DMS114 treated with DMSO at 0.1 percent for 48 hours (cell line): ENCODE measurements around the gene OR2AE1.

ENCODE experiments used
- DNase-seq: peaks from one replicate; lab custom pipeline; 2025; ENCODE audit not compliant: unreplicated experiment; lab: John Stamatoyannopoulos, UW

OR2AE1 gene

DNA sequence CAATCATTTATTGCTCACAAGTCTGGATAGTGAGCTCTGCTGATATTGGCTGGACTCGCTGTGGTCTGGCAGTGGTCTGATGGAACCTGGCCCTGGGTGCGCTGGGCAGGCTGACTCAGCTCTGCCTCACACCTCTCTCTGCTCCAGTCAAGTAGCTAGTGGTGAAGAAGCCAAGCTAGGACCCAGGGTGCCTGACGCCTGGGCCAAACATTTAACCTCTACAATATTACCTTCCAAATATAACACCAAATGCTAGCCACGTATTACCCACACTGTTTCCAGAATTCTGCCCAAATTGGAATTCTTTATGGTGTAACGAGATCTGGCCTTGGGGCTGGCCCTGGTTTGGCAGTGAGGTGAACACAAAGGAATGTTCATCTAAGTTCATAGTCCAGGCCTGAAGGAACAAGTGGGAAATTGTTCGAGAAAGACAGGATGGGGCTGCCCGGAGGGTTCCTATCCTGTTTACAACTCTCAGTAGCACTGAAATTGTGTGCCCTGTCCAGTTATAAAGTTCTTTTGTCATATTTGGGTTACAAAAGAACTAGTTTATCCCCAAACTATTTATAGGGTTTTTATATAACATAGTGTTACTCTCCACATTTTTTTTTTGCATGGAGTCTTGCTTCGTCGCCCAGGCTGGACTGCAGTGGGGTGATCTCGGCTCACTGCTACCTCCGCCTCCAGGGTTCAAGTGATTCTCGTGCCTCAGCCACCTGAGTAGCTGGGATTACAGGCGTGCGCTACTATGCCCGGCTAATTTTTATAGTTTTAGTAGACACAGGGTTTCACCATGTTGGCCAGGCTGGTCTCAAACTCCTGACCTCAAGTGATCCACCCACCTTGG is 16.3 kb downstream of the OR2AE1 start:
- no peak for DNase-seq

GRCh38 chr7:99855236-99855635 is 21.6 kb downstream of the OR2AE1 start:
- no peak for DNase-seq

DNA sequence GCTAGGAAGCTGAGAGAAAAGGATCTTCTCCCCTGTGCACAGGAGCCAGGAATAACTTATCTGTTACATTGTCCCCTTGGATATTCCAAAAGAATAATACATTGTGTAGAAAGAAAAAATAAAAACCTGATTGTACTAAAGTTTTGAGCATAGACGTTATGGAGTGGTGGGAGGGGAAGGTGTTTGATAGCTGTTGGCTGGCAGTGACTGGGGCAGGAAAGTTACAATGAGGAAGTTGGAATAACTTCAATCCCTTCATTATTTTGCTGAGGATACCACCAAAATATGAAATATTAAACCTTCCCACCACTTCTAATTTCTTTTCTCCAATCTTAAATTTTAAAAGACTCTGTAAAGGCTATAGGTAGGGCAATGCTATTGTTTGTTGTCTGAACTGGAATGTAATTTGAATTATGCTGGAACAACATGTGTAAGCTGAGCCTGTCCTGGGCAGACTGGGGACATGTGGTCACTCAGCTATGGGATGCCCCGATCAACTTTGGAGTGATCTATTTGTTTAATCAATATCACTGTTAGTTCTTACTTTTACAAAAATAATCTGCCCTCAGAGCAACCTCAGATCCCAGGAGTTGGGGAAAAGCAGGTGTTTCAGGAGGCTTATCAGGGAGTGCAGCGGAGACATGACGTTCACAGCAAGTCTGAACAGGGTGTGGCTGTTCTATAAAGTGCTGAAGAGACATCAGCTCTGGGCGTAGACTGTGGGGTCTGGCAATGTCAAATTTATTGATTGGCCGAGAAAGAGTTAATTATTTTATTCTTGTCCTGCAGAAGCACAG is 28.2 kb downstream of the OR2AE1 start:
- DNase-seq = no peak

DNA sequence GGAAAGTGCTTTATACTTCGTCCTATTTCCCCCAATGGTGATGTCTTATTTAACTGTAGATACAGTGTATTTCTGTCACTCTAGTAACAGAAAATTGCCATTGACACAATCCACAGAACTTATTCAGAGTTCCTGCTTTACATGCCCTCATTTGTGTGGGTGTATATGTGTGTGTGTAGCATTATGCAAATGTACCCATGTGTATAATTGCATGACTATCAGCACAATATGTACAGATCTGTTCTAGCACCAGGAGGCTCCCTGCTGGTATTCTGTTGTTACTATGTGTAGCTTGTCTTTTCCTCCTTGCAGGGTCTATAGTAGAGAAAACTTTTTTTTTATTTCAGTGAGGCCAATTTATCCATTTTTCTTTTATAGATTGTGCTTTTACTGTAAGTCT is 32.5 kb downstream of the OR2AE1 start:
- DNase-seq = no peak

GRCh38 chr7:99843808-99844207 is 33.0 kb downstream of the OR2AE1 start:
- no peak for DNase-seq

- DNase-seq = no peak
Measured at GRCh38 chr7:99842926-99843325, 33.9 kb downstream of the OR2AE1 start.

GRCh38 chr7:99840136-99840869 is 36.5 kb downstream of the OR2AE1 start:
- no peak for DNase-seq

DNA sequence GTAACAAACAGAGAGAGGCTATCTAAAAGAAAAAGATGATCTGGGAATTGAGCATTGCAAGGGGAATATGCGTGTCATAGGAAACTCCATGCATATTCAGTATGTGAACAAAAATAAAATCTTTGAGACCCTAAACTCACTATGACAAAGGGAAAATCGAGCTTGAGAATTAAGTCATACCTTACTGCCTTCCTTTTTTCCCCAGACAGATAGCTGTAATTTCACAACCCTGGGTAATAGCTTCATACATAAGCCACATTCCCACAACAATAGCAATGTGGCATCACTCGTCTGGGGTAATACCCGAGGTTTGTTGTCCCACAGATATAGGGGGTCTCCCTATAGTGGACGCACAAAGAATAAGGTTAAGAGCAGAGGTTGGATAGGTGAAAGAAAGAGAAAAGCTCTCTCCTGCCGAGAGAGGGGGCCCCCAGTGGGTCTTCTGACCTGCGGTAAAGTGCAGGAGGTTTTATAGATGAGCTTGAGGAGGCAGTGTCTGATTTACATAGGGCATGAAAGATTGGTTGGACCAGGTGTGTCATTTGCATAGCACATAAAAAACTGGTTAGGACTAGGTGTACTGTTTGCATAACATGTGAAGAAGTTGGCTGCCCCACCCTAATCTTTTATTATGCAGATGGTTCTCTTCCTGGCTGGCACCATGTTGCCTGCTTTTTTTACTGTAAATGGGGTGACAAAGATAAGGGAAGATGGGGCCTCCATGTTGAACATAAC is 37.4 kb downstream of the OR2AE1 start:
- no peak for DNase-seq

GRCh38 chr7:99837649-99838361 is 39.0 kb downstream of the OR2AE1 start:
- no peak for DNase-seq

DNA sequence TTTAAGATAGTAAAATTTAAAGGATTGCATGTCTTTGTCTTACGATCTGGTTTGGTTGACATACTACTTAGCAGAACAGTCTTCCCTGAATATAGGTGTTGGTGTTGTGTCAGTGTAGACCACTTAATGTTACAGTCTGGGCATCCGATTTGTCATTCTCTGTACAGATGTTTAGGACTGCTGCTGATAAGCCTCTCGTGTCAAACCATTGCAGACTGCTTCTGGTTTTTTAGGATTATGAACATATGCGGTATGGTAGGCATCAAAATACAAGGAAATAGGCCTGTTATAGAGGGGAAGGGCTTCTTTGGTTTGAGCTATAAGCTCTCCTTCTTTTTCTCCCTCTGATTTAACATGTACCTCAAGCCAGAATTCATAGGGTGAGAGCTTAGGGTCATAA is 41.6 kb downstream of the OR2AE1 start:
- no peak for DNase-seq

GRCh38 chr7:99834382-99834781 is 42.5 kb downstream of the OR2AE1 start:
- no peak for DNase-seq

DNA sequence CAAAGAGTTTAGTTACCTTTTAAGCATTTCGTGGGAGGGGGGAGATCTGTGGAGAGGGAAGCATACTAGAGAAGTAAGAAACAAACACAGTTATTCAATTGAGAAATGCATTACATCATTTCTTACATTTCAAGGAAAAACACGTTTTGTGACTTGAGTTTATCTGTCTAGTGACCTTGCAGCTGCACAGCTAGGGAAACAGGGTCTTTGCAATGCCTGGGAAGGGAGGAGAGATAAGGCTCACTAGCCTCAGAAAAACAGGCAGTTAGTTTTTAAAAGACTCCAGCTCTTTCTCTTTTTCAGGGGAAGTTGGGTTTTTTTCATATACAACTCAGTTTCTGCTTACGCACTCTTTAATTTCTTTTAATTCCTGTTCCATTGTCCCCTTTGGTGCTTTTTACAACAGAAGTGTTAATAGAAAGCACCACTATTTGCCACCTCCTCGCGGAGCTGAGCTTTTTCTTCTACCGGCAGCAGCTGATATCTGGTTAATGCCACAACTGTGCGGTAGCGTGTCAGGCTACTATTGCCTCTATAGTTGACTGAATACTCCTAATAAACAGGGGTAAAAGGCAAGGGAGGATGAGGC is 43.5 kb downstream of the OR2AE1 start:
- DNase-seq = no peak

DNA sequence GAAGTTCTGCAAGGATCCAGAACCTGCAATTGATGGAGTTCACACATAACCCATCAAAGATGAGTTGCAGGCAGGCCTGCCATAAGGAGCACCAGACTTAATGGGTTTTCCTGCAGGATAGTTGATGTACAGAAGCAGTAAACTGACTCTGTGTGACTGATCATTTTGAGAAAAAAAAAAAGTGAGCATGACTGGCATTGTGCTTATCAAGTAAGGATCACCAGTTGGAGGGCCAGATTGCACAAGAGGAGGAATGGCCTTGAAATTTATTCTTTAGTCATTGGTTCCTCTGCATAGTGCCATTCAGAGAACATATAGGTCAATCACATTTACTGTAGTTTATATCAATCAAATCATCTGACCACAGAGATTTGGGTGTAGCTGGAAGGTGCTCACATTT is 45.2 kb downstream of the OR2AE1 start:
- DNase-seq = no peak

- DNase-seq = no peak
Measured at GRCh38 chr7:99829524-99830160, 47.2 kb downstream of the OR2AE1 start.

DNA sequence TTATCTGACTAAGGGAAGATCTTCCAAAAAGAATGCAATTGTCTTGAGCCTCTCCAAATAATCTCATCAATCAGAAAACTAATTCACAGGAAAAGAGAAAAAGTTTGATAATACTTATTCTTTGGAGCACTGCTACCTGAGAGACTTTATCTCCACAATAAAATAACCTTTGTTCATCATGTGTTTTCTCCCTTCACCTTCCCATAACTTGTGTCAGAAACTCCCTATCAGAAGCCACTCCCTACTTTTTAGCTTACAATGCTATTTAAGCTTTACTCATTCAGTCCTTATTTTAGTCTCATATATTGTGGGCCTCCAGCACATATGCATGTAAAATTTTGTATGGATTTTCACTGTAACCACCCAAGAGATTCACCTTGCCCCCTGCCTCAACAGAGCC is 48.0 kb downstream of the OR2AE1 start:
- no peak for DNase-seq

DNA sequence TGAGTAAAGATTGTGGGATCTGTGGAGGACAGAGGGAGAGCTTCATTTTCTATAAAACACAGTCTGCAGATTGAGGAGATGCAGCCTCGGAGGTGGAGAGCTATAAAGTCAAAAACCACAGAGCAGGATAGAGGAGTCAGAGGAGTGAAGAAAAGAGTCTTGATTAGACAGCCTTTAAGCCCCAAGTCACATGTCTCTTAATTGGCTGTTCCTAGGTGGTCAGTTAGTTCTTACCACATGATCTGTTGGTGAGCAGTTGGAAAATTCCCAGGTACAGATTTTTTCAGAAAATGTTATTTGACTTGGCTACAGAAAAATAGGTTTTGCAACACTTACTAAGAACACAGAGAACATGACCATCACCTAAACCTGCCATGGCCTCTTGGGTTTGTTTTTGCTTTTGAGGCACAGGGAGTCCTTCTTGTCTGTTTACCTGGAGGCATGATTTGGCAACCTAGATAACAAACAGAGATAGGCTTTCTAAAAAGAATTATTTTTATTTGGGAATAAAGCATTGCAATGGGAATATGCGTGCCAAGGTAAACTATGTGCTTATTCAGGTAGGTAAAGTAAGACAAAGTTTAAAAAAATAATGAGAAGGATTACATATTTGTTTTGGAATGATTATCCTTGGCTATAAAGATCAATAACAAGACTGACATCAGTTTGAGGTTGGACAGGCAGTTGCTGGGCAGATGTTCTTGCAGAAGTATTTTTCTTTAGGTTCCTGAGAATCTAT is 49.6 kb downstream of the OR2AE1 start:
- no peak for DNase-seq
